WTC11 (cell line): Measurements from ENCODE around the gene RNF113A. TPM values are rescaled to one million over a fixed set of nuclear protein-coding genes. Genes with fewer than 3 reads are reported as not detected.
"Not testable (repeated sequence)": the region's sequence is repeated elsewhere in the genome, so short reads cannot be mapped to it uniquely, and the experiment has no call there.

Experiments used
- ATAC-seq: fragments of 200-7000 bp; cut with Tn5 transposase; 2 replicates; pipeline ENCODE4 v1.10.0; 2021; ENCODE audit warnings: mild to moderate bottlenecking, moderate library complexity
- CTCF ChIA-PET: fragments of 300-600 bp; sonication (Branson Sonifier 250); formaldehyde crosslinking; loops from one replicate; lab custom pipeline; 2021; ENCODE audit warnings: antibody characterized with exemption; lab: Charles Lee
- POLR2A ChIA-PET: fragments of 350-600 bp; sonication (Branson Sonifier 250); formaldehyde crosslinking; loops from one replicate; lab custom pipeline; 2021; ENCODE audit warnings: antibody characterized with exemption; lab: Charles Lee
- DNase-seq: peaks from one replicate; pipeline ENCODE4 v3.0.0; 2021; ENCODE audit warnings: low spot score
- H3K27ac Mint-ChIP-seq: 2 replicates; pipeline ENCODE4 v1.8.0; 2021; ENCODE audit warnings: mixed read lengths
- H3K27me3 Mint-ChIP-seq: 2 replicates; pipeline ENCODE4 v1.8.0; 2021; ENCODE audit warnings: low read depth, mild to moderate bottlenecking, moderate library complexity, mixed read lengths
- H3K36me3 Mint-ChIP-seq: 2 replicates; pipeline ENCODE4 v1.8.0; 2021; ENCODE audit warnings: mixed read lengths
- H3K4me1 Mint-ChIP-seq: 2 replicates; pipeline ENCODE4 v1.8.0; 2022; ENCODE audit warnings: mixed read lengths
- H3K4me3 Mint-ChIP-seq: 2 replicates; pipeline ENCODE4 v1.8.0; 2021; ENCODE audit warnings: mild to moderate bottlenecking, moderate library complexity, mixed read lengths
- H3K9me3 Mint-ChIP-seq: 2 replicates; pipeline ENCODE4 v1.8.0; 2021; ENCODE audit warnings: mixed read lengths
- ATF1 ChIP-seq: sonication (generic); formaldehyde crosslinking; IDR thresholded peaks from 2 replicates; pipeline ENCODE4 v1.8.1; 2023; ENCODE audit warnings: mild to moderate bottlenecking, moderate library complexity, missing genetic modification reagents
- CTCF ChIP-seq: fragments of 200-600 bp; IDR thresholded peaks from 2 replicates; pipeline ENCODE4 v1.8.0; 2022; ENCODE audit warnings: antibody characterized with exemption
- EMX1 ChIP-seq: fragments of 250-450 bp; sonication (Bioruptor Pico); IDR thresholded peaks from 2 replicates; pipeline ENCODE4 v1.8.0; 2021; ENCODE audit warnings: mild to moderate bottlenecking
- FOXP1 ChIP-seq: sonication (generic); formaldehyde crosslinking; IDR thresholded peaks from 2 replicates; pipeline ENCODE4 v1.8.0; 2022; ENCODE audit warnings: missing genetic modification reagents, mild to moderate bottlenecking, moderate library complexity, borderline replicate concordance
- FOXP4 ChIP-seq: sonication (generic); formaldehyde crosslinking; IDR thresholded peaks from 2 replicates; pipeline ENCODE4 v1.8.0; 2022; ENCODE audit warnings: mild to moderate bottlenecking, missing genetic modification reagents
- GTF2I ChIP-seq: fragments of 250-450 bp; sonication (Bioruptor Pico); conservative IDR thresholded peaks from 2 replicates; pipeline ENCODE4 v1.4.0; 2021; ENCODE audit warnings: mild to moderate bottlenecking
- JUN ChIP-seq: sonication (generic); formaldehyde crosslinking; IDR thresholded peaks from 2 replicates; pipeline ENCODE4 v1.8.0; 2023; ENCODE audit warnings: mild to moderate bottlenecking, missing genetic modification reagents
- MXD4 ChIP-seq: fragments of 250-450 bp; sonication (Bioruptor Pico); IDR thresholded peaks from 2 replicates; pipeline ENCODE4 v1.8.0; 2021; ENCODE audit warnings: mild to moderate bottlenecking, moderate library complexity, borderline replicate concordance
- NR1H2 ChIP-seq: sonication (generic); formaldehyde crosslinking; IDR thresholded peaks from 2 replicates; pipeline ENCODE4 v1.9.0; 2021; ENCODE audit warnings: mild to moderate bottlenecking, moderate library complexity, missing genetic modification reagents
- RORB ChIP-seq: fragments of 250-450 bp; sonication (Bioruptor Pico); IDR thresholded peaks from 2 replicates; pipeline ENCODE4 v1.9.0; 2021; ENCODE audit warnings: mild to moderate bottlenecking
- ZBTB43 ChIP-seq: sonication (generic); formaldehyde crosslinking; IDR thresholded peaks from 2 replicates; pipeline ENCODE4 v1.8.1; 2023; ENCODE audit warnings: mild to moderate bottlenecking, missing genetic modification reagents
- ZNF416 ChIP-seq: fragments of 250-450 bp; sonication (Bioruptor Pico); IDR thresholded peaks from 2 replicates; pipeline ENCODE4 v1.9.0; 2021; ENCODE audit warnings: mild to moderate bottlenecking, inconsistent platforms
- ZNF423 ChIP-seq: fragments of 250-450 bp; sonication (Bioruptor Pico); IDR thresholded peaks from 2 replicates; pipeline ENCODE4 v2.1.2; 2022; ENCODE audit warnings: mild to moderate bottlenecking, moderate library complexity
- ZNF512 ChIP-seq: sonication (generic); formaldehyde crosslinking; IDR thresholded peaks from 2 replicates; pipeline ENCODE4 v1.8.1; 2022; ENCODE audit warnings: missing genetic modification reagents, borderline replicate concordance
- total RNA-seq: library from RNA; stranded (reverse); gene quantifications from 3 replicates; pipeline ENCODE4 v1.2.3, GENCODE V29; 2021
- TF ChIP-seq, protein P1 (sequence below): sonication (generic); formaldehyde crosslinking; IDR thresholded peaks from 2 replicates; pipeline ENCODE4 v1.8.0; 2023; ENCODE audit warnings: mild to moderate bottlenecking, missing genetic modification reagents
- TF ChIP-seq, protein P2 (sequence below): sonication (generic); formaldehyde crosslinking; IDR thresholded peaks from 2 replicates; pipeline ENCODE4 v1.8.1; 2023; ENCODE audit warnings: mild to moderate bottlenecking, moderate library complexity, missing genetic modification reagents
- TF ChIP-seq, protein P3 (sequence below): sonication (generic); formaldehyde crosslinking; IDR thresholded peaks from 2 replicates; pipeline ENCODE4 v1.8.1; 2022; ENCODE audit warnings: mild to moderate bottlenecking, missing genetic modification reagents, moderate library complexity, borderline replicate concordance
- TF ChIP-seq, protein P4 (sequence below): fragments of 250-450 bp; sonication (Bioruptor Pico); IDR thresholded peaks from 2 replicates; pipeline ENCODE4 v2.1.2; 2022; ENCODE audit warnings: mild to moderate bottlenecking, moderate library complexity

RNF113A gene
- total RNA-seq, 1 experiment from 2014 or later, result 16.9 TPM

GRCh38 chrX:119828446-119828845 lies 43.1 kb downstream of the RNF113A start:
- Mint-ChIP-seq H3K27ac (no peak overlapping the region), H3K36me3 (peaks cover 28% of the 10 kb centered on the region), H3K9me3 (no peaks in the 10 kb centered on the region), H3K4me1 (no peaks in the 10 kb centered on the region), H3K4me3 (no peak overlapping the region), H3K27me3 (no peaks in the 10 kb centered on the region)
- CTCF ChIA-PET, result no interaction called here
- DNase-seq (no peak), ATAC-seq (no peak)
- POLR2A ChIA-PET, result no interaction called here
- TF ChIP-seq EMX1, result no peak
- TF ChIP-seq MXD4 (CRISPR knock-in tag), result no peak
- TF ChIP-seq ATF1 (CRISPR knock-in tag), result no peak
- TF ChIP-seq, protein P1, sequence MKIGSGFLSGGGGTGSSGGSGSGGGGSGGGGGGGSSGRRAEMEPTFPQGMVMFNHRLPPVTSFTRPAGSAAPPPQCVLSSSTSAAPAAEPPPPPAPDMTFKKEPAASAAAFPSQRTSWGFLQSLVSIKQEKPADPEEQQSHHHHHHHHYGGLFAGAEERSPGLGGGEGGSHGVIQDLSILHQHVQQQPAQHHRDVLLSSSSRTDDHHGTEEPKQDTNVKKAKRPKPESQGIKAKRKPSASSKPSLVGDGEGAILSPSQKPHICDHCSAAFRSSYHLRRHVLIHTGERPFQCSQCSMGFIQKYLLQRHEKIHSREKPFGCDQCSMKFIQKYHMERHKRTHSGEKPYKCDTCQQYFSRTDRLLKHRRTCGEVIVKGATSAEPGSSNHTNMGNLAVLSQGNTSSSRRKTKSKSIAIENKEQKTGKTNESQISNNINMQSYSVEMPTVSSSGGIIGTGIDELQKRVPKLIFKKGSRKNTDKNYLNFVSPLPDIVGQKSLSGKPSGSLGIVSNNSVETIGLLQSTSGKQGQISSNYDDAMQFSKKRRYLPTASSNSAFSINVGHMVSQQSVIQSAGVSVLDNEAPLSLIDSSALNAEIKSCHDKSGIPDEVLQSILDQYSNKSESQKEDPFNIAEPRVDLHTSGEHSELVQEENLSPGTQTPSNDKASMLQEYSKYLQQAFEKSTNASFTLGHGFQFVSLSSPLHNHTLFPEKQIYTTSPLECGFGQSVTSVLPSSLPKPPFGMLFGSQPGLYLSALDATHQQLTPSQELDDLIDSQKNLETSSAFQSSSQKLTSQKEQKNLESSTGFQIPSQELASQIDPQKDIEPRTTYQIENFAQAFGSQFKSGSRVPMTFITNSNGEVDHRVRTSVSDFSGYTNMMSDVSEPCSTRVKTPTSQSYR, result no peak
- TF ChIP-seq FOXP1, result no peak

DNA sequence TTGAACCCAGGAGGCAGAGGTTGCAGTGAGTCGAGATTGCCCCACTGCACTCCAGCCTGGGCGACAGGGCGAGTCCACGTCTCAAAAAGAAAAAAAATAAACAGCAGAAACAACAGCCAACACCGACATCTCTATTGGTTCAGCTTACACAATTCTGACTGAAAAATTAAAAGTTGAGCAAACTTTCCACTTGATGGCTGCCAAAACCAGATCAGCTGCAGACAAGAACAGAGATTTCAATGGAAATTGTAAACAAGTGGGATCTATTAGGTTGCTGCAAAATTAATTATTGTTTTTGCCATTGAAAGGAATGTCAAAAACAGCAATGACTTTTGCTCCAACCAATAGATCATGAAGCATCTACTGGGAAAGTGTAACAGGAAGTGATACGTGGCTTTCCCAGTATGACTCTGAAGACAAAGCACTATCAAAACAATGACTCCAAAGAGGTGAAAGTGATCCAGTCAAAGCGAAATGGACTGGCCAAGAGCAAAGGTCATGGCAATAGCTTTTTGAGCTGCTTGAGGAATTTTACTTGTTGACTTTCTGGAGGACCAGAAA lies 45.1 kb downstream of the RNF113A start:
- H3K4me3 Mint-ChIP-seq, result no peak overlapping the region
- H3K4me1 Mint-ChIP-seq, result no peaks in the 10 kb centered on the region
- H3K27ac Mint-ChIP-seq, result no peak overlapping the region
- POLR2A ChIA-PET, result no interaction called here
- no peaks in the 10 kb centered on the region for H3K27me3 Mint-ChIP-seq
- TF ChIP-seq FOXP4 (no peak), ZNF416 (CRISPR knock-in tag) (no peak), ZBTB43 (CRISPR knock-in tag) (no peak), JUN (CRISPR knock-in tag) (no peak), CTCF (no peak), NR1H2 (CRISPR knock-in tag) (no peak), ZNF512 (CRISPR knock-in tag) (no peak), RORB (CRISPR knock-in tag) (no peak), ZNF423 (CRISPR knock-in tag) (no peak), GTF2I (CRISPR knock-in tag) (no peak)
- TF ChIP-seq, protein P2, sequence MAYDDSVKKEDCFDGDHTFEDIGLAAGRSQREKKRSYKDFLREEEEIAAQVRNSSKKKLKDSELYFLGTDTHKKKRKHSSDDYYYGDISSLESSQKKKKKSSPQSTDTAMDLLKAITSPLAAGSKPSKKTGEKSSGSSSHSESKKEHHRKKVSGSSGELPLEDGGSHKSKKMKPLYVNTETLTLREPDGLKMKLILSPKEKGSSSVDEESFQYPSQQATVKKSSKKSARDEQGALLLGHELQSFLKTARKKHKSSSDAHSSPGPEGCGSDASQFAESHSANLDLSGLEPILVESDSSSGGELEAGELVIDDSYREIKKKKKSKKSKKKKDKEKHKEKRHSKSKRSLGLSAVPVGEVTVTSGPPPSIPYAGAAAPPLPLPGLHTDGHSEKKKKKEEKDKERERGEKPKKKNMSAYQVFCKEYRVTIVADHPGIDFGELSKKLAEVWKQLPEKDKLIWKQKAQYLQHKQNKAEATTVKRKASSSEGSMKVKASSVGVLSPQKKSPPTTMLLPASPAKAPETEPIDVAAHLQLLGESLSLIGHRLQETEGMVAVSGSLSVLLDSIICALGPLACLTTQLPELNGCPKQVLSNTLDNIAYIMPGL (CRISPR knock-in tag), result no peak
- TF ChIP-seq, protein P3, sequence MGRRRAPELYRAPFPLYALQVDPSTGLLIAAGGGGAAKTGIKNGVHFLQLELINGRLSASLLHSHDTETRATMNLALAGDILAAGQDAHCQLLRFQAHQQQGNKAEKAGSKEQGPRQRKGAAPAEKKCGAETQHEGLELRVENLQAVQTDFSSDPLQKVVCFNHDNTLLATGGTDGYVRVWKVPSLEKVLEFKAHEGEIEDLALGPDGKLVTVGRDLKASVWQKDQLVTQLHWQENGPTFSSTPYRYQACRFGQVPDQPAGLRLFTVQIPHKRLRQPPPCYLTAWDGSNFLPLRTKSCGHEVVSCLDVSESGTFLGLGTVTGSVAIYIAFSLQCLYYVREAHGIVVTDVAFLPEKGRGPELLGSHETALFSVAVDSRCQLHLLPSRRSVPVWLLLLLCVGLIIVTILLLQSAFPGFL (CRISPR knock-in tag), result no peak
- TF ChIP-seq, protein P4, sequence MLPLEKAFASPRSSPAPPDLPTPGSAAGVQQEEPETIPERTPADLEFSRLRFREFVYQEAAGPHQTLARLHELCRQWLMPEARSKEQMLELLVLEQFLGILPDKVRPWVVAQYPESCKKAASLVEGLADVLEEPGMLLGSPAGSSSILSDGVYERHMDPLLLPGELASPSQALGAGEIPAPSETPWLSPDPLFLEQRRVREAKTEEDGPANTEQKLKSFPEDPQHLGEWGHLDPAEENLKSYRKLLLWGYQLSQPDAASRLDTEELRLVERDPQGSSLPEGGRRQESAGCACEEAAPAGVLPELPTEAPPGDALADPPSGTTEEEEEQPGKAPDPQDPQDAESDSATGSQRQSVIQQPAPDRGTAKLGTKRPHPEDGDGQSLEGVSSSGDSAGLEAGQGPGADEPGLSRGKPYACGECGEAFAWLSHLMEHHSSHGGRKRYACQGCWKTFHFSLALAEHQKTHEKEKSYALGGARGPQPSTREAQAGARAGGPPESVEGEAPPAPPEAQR (CRISPR knock-in tag), result no peak
- no peak for ATAC-seq
- no peaks in the 10 kb centered on the region for H3K9me3 Mint-ChIP-seq
- CTCF ChIA-PET, result no interaction called here
- peaks cover 19% of the 10 kb centered on the region for H3K36me3 Mint-ChIP-seq
- no peak for DNase-seq

GRCh38 chrX:119824221-119824620 lies 47.3 kb downstream of the RNF113A start:
- H3K27ac Mint-ChIP-seq, H3K4me3 Mint-ChIP-seq, H3K9me3 Mint-ChIP-seq, CTCF ChIA-PET, DNase-seq, H3K4me1 Mint-ChIP-seq, H3K36me3 Mint-ChIP-seq, H3K27me3 Mint-ChIP-seq, POLR2A ChIA-PET, ATAC-seq: not testable (repeated sequence)
